Colon (tissue), 2 donors: ENCODE results near the gene PHYKPL.

Experiments used
- FAIRE-seq: peaks from 2 replicates; lab custom pipeline; 2012; peaks lifted over from hg19 to GRCh38; lab: Jason Lieb, UNC
- donor health status: control.
- donor health status: control.

The PHYKPL gene

DNA sequence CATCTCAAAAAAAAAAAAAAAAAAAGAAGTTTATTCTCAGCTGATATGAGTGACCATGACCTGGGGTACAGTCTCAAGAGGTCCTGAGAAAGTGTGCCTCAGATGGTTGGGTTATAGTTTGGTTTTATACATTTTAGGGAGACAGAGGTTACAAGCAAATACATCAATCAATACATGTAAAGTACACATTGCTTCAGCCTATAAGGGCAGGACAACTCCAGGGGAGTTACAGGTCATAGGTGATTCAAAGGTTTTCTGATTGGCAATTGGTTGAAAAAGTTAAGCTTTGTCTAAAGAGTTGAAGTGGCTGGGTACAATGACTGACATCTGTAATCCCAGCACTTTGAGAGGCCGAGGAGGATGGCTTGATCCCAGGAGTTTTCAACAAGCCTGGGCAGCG is 43.2 kb downstream of the PHYKPL start:
- FAIRE-seq: no peak

DNA sequence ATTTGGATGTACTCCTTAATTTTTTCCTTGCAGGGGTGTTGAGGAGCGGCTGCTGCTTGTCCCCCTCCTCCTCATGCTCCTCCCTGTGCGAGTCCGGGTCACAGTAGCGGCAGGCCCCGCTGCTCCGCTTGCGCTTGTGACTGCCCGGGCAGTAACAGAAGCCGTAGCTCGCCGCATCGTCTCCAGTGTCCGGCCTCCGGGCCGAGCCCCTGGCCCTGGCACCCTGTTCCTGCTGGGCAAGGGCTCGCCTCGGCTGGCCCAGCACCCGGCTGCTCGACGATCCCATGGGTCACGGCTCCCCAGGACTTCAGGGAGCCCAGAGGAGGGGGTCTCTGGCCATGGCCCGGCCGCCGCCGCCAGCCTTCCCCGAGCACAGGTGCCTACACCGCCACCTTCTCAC is 45.6 kb downstream of the PHYKPL start, which contains the start of gene GMCL2:
Gene GMCL2 (minus strand): TSS at position 358 of the 400 bp plus-strand sequence. CDS start 72 bp downstream, at position 286.
- no peak for FAIRE-seq

DNA sequence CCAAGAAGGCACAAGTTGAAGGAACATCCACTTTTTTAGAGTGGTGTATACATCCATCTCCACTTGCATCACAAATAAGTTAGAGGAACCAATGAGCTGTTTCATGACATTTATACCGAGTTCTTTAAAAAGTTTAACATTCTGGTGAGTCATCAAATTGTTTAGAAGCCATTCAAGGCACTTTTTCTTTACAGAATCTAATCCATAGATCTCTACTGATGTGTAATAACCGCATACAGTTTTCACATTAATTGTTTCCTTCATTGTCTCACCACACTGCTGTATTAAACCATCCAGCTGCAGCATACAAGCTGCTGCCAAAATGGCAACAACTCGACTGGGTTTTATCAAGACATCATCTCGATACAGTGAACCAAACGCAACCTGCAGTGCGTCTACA is 46.2 kb downstream of the PHYKPL start:
- no peak for FAIRE-seq

DNA sequence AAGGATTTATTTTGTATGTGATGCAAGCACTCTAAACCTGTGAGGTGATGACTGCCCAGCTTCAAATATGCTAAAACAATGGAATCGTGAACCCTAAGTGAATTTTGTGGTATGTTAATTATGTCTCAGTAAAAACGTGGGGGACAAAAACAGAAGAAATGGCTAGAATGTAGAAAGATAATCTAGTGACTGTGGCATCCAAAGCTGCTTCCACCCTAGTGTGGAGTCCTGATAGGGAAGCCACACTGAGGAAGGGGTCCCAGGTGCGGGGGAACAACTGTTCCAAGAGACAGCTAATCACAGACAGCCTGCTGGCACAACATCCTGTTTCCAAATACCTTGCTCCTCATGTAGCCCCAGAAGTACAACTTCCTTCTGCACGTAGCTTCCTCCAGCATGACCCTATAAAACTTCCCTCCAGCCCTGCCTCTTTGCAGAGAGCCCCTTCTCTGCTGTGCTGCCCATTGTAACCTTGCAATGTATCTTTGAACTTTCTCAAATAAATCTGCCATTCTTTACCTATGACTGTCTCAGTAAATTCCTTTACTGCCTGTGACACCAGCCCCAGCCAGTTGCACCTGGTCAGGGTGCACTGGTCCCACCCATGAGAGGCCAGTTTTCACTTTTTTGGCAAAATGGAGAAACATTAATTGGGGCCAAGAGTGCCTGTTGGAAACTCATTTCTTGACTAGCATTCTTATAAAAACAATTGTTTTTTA is 50.3 kb downstream of the PHYKPL start:
- FAIRE-seq: no peak

DNA sequence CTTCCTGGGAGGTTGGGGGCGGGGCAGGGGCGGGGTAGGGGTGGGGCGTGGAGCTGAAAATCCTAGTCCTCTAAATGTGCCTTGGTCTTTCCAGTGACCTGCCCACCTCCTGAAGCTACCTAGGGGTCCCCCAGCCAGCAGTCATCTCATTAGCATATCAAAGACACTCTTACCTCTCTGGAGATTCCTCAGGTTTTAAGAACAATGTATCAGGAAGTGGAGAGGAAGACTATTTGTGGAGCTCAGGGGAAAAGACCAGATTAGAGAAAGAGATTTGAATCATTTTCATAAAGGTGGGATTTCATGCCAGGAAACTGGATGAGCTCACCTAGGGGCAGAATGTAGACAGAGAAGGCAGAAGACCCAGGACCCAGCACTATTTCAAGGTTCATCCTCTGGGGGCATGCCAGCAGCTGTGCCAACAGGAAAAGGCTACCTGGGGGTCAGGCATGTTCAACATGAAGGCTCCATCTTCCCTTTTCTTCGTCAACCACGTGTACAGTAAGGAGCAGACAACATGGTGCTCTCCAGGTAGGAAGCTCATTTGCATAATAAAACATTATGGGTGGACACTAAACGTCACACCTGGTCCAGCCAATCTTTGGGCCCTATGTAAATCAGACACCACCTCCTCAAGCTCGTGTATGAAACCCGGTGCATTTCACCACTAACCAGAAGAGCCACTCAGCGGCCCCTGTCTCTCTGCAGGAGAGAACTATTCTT is 52.3 kb downstream of the PHYKPL start:
- FAIRE-seq: no peak

DNA sequence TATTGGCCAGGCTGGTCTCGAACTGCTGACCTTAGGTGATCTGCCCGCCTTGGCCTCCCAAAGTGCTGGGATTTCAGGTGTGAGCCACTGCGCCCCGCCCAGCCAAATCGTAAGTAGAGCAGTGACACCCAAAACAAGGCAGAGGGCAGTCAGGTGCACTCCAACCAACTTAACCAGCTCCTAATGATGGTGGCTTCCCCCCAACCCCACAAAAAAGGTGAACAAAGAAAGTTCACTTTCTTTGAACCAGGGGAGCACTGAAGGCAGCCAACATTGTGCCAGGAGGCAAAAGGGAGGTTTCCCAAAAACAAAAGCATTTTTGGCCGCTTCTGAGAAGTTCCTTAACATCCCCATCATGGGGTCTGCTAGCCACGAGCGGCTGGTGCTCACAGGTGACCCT is 55.0 kb downstream of the PHYKPL start:
- FAIRE-seq: no peak

DNA sequence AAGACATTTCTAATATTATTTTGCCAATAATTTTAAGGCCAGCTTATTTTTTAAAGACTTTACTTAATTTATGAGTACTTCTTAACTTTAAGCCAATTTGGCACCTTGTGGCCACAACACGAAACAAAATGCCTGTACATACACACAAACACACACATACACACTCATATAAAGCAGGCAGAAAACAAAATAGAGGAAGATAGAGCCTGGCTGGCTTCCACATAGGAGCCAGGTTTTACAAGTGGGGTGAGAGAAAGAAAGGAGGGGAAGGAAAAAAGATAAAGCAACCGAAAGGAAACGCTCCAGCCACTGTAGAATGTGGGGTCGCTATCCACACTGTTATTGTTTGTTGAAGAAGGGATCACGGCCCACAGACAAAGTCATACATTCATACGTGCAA is 55.8 kb downstream of the PHYKPL start:
- FAIRE-seq: no peak

DNA sequence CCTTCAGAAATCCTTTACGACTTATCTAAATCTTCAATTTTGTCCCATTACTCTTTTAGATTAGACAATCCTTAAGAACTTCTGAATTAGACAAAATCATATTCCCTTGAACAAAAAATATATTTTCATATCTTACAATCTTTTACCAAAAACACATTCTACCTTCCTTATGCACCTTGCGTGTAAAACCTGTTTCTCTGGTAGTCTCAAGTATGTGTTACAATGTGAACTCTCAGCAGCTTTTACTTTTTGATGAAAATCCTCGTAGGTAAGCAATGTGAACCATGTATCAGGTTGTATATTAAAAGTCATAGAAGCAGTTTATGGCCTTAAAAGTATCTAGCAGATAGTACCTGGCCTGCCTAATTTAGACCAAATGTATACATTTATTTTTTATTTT is 58.1 kb downstream of the PHYKPL start:
- no peak for FAIRE-seq

DNA sequence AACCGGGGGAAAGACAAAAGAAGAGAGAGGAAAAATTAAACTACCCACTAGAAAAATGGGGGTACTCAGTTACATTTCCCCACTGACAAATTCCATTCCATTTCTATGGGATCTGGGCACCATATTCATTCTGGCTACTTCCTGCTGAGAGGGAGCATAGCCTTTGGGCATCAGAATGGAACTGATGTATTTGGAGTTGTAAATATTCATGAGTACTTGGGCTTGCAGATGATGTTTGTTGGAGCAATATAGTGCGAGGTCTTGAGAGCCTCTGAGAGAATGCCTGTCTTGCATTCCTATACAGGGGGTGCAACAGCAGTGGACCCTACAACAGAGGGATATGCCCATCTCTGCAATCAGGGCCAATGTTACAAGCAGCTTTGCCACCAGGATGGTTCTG is 62.1 kb downstream of the PHYKPL start:
- no peak for FAIRE-seq

DNA sequence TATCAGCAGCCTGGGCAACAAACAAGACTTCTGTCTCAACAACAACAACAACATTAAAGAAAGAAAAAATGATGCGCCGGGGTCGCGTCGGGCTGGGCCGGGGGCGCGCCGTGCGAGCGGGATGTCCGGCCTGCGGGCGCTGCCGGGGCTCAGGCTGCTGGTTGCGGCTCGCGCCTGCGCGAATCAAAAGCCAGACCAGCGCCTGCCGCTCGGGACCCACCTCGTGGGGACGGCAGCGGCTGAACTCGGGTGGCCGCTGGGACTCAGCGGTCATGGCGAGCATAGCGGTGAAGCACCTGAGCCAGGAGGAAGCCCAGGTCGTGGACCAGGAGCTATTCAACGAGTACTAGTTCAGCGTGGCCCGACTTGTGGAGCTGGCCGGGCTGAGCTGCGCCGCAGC is 67.0 kb downstream of the PHYKPL start:
- FAIRE-seq: no peak

DNA sequence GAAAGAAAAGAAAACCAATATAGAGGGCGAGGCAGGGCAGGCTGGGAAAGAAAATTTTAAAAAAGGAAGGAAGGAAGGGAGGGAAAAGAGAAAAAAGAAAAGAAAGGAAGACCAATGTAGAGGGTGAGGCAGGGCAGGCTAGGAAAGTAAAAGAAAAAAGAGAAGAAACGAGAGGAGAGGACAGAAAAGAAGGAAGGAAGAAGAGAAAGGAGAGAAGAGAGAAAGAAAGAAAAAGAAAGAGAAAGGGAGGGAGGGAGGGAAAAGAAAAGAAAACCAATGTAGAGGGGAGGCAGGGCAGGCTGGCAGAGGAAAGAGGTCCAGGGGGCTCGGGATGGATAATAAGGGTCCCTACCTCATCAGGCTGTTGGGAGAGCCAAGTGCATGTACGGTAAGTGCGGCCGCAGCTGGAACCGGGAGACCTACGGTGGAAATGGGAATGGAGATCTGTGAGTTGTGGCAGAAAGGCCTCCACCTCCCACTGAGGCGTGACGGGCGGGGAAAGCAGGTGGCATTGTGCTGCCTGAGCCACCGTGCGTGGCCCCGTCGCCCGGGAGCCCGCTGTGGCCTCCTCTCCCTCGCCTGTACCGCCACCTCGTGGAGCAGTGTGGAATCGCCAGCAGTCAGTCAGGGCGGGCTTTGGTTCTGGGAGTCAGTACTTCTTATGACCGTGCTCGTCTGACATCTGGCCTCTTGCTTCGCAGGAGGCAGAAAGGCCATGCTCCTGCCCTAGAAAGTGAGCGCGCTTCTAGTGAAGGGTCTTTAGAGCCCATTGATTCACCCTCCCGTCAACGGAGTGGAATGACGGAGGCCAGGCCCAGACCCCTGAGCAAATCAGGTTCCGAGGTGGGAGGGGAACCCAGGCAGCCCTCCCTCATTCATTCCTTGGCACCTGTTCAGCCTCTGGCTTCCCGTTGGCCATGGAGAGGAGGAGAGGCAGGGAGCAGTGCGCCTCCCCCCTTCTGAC is 68.5 kb downstream of the PHYKPL start:
- no peak for FAIRE-seq

DNA sequence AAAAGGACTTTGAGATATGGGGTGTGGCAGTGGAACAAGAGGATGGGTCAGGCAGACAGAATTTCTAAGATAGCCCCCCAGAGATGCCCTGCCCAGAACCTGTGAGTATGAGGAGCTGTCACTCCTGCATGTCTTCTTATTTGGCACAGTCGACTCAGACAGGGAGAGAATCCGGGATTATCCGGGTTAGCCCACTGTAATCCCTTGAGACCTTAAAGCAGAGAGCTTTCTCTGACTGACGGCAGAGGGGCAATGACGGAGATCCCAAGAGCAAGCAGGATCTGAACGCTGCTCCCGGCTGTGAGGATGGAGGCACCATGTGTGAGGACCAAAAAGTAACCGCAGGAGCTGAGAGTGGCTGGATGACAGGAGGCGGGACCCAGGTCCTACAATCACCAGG is 70.1 kb downstream of the PHYKPL start:
- FAIRE-seq: no peak

DNA sequence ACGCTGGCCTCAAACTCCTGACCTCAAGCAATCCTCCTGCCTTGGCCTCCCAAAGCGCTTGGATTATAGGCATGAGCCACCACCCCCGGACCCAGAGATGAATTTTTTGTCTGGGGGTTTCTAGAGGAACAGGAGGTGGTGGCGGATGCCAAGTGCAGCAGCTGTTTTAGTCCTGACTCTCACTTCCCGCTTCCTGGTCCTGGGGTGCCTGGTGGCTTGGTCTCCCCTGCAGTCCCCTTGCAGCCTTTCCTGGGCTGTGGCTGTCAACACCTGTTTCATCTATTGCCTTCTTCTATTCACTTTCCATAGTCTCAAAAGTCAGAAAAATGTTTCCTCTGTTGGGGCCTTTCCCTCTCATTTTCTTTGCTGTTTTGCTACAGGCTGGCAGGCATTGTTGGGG is 72.4 kb downstream of the PHYKPL start:
- no peak for FAIRE-seq
